M059J (cell line): ENCODE results near the gene USP47. TPM values are rescaled to one million over a fixed set of nuclear protein-coding genes. Genes with fewer than 3 reads are reported as not detected.

Source experiments
- DNase-seq: peaks from one replicate; pipeline ENCODE4 v3.0.0-alpha.2; 2012; ENCODE audit warnings: low read depth
- total RNA-seq: library from RNA; depleted of rRNA; stranded (reverse); fragments of >200 nt; shearing (Covaris generic); gene quantifications from 2 replicates; pipeline ENCODE4 v1.2.3, GENCODE V29; 2014

The USP47 gene
- total RNA-seq, 1 experiment from 2014 or later: 39.9 TPM

- peak; percentile 78 for DNase-seq
Observed at GRCh38 chr11:11980841-11981308, 139.1 kb downstream of the USP47 start.

DNA sequence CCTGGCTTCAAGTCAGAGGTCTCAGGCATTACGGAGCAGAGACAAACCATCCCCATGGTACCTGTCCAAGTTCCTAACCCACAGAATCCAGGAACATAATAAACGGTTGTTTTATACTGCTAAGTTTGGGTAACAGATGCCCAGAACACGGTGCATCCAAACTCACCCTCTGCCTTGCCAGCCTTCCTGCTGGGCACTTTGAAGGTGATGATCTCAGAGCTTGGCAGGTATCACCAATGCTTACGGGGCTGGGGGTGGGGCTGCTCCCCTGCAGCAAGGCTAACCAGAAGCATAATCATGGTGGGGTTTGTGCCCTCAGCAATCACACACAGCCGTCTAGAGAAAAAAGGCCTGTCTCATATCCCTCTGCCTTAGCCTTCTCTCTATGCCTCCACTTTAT lies 139.6 kb downstream of the USP47 start:
- no peak for DNase-seq

DNA sequence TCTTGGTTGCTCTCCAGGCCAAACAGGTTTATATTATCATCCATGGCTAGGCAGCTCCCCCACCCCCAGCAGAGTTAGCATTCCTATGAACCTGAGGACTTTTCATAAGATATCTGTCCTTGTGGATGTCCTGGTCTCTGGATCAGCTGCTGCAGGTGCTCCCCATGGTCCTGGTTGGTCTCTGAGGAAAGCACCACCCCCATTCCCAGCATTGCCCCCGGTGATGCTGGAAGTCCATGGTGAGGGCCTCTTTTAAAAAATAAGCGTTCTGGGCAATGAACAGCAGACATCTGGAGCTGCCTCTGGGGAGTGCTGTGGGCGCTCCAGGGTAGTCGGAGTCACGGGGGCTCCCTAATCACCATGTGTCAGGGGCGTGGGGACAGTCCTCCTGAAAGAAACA lies 140.1 kb downstream of the USP47 start:
- no peak for DNase-seq

- DNase-seq: no peak
Observed at GRCh38 chr11:11982461-11982860, 140.7 kb downstream of the USP47 start.

DNA sequence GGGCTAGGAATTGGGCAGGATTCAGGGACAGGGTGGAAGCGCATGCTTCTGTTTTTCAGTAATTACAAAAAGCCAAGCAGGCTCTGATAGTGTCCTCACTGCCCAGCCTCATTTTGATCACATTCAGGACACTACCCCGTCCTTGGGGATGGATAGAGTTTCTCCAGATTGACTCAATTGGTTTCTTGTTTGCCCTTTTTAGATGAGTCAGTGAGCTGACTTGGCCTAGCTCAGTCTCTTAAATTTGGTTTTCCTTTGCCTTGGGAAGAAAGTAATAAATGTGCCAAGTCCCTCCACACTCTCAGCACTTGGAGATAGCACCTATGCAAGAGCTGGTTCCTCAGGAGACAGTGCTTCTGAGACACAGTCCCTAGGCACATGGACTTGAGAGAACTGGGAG lies 141.2 kb downstream of the USP47 start:
- peak; percentile 76 for DNase-seq

- DNase-seq: peak; percentile 38
Observed at GRCh38 chr11:11983427-11983826, 141.7 kb downstream of the USP47 start.

GRCh38 chr11:11984563-11984962 lies 142.8 kb downstream of the USP47 start:
- no peak for DNase-seq

DNA sequence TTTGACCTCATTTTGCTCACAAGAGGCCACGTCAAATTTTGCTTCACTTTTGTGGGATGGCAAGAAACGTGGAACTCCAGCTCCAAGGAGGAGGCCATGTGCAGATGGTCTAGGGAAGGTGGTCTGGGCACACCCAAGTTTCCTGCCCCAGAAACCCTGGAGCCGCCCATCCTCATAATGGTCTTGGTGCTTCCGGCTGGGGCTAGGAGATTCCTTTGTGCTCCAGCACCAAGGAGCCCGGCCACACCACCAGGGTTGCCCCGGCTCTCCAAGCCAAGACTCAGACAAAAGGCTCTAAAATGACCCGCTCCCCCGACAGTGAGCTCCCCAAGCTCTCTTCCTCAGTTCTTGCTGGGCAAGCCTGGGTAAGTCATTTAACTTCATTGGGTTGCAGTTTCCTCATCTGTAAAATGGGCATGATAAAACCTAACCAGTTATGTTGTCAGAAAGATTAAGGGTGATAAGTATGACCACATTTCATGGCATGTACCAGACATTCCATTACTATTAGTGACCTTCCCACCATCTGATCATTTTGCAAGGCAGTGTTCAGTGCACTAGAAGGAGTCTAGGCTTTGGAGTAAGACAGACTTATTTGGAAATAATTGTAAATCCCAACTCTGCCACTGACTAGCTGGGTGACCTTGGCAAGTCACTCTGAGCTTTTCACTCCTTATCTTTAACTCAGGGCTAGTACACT lies 143.4 kb downstream of the USP47 start:
- DNase-seq: peak; percentile 82

DNA sequence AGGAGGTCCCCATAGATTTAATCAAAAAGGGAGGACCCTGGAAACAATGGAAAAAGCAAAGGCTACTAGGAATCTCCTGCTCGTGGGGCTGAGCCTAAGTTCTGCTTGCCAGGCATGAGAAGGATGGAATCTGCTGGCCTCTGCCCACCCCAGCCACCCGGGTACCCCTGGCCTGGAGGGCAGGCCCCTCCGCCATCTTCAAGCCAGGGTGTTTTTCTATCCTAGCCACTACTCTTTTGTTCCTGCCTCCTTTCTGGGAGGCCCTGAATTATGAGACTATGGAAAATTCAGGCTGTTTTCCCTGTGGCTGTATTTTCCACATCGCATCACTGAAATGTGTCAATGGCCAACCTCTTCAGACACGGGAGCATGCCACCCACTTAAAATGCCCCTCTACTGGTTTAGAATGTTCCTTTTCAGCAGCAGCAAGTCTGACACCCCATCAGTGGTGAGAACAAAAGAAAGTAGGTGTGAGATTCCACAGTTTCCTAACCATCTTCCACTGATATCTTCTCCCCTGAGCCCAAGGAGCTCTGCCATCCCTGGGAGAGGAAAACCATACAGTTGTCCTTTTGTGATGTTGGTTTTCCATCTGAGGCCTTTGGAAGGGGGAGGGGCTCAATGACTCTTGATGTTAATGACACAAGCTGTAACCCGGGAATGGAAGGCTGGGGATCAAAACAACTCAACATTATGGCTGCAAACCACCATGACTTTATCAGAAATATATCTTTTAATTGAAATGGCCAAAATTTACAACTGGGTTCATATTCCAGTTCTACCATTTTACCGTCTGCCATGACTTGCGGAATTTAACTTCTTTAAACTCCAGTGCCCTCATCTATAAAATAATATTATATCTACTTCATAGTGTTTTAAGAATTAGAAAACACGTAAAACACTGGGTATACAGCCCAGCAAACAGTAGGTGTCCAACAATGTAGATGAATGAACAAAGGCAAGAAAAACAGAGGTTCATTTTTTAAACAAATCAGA lies 144.5 kb downstream of the USP47 start:
- DNase-seq: no peak

DNA sequence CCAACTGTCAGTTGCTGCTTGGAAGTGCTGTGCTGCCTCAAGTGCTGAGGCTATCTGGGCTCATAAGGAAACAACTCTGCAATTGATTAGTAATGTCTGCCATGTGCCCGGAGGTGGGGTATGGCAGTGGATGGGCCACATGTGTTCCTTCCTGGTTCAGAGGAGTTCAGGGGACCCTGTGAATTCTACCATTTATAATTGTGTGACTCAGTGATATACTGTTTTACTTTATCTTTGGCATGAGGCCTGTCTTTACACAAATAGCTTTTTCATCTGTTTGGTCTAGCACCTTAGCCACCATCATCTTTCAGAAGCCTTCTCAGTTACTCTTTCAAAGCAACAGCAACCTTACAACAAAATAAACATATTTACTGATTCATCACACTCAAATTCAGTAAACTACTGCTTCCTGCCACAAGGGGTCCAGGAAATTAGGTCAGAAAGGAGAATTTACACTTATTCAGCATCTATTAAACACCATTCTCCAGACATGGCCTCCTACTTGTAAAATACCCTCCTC lies 145.8 kb downstream of the USP47 start:
- peak; percentile 86 for DNase-seq

GRCh38 chr11:11988099-11988651 lies 146.4 kb downstream of the USP47 start:
- DNase-seq: peak; percentile 97

- DNase-seq: peak; percentile 65
Observed at GRCh38 chr11:11988681-11989261, 147.0 kb downstream of the USP47 start.

DNA sequence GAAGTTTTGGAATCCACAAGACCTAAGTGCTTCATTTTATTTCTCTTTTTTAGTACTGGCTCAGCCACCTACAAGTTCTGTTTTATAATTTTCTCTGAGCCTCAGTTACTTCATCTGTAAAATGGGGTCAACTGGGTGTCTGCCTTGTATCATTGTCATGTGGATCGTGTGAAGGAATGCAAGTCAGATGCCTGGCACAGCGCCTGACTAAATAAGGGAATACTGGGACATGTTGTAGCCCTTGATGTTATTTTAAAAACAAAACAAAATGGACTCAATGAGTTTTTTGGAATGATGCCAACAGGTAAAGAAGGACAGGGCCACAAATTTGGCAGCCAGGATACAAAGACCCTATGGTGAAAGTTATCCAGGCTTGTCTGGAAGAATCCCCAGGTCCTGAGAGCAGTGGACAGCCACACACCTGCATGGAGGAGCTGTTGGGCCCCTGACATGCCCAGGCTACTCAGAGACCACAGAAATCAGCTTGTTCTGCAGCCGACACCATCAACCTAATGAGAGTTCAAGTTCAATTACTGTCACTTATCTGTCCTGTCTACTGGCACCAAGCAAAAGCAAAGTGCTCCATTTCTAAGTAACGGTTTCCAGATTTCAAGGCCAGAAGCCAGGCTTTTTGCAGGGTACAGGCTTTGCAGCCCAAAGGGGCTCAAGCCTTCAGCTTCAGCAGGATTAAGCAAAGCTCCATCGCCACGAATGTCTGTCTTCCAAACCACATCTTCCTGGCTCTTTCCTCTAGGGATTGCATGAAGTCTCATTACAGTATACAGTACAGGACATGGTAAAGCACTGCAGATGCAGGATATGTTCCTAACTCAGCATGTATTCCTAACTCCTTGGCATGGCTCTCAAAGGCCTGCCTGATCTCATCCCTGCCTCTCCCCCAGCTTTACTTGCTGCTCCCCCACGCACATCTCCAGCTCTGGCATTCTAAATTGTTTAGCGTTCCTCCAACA lies 148.3 kb downstream of the USP47 start:
- no peak for DNase-seq

GRCh38 chr11:11992257-11993212 lies 150.8 kb downstream of the USP47 start:
- DNase-seq: peak; percentile 80

GRCh38 chr11:11993839-11994238 lies 152.1 kb downstream of the USP47 start:
- peak; percentile 98 for DNase-seq

- no peak for DNase-seq
Observed at GRCh38 chr11:11995601-11996000, 153.8 kb downstream of the USP47 start.

- no peak for DNase-seq
Observed at GRCh38 chr11:11996321-11997048, 154.7 kb downstream of the USP47 start.

GRCh38 chr11:11997049-11997322 lies 155.2 kb downstream of the USP47 start:
- DNase-seq: no peak
